K562 (cell line): Measurements from ENCODE around the gene OSGEPL1. TPM values are rescaled to one million over a fixed set of nuclear protein-coding genes. Genes with fewer than 3 reads are reported as not detected.
A peak's percentile ranks its signal among the peaks of the same experiment; 100 is the strongest.

ENCODE experiments used
- ADNP ChIP-seq: fragments of 200-800 bp; sonication (Bioruptor generic); IDR thresholded peaks from 2 replicates; pipeline ENCODE4 v1.6.1; 2016; ENCODE audit warnings: missing genetic modification characterization, missing compliant biosample characterization
- BCOR ChIP-seq: fragments of 450-650 bp; IDR thresholded peaks from 2 replicates; pipeline ENCODE4 v1.6.1; 2016
- CBFA2T3 ChIP-seq: fragments of 450-650 bp; IDR thresholded peaks from 2 replicates; pipeline ENCODE4 v1.6.1; 2017
- DMBX1 ChIP-seq: fragments of 250-450 bp; sonication (Bioruptor Pico); IDR thresholded peaks from 2 replicates; pipeline ENCODE4 v1.8.0; 2022; ENCODE audit warnings: inconsistent platforms, mild to moderate bottlenecking, moderate library complexity, borderline replicate concordance
- E2F3 ChIP-seq: fragments of 250-450 bp; sonication (Bioruptor Pico); IDR thresholded peaks from 2 replicates; pipeline ENCODE4 v1.4.0; 2020; ENCODE audit warnings: mild to moderate bottlenecking
- EGR1 ChIP-seq: fragments of 450-650 bp; conservative IDR thresholded peaks from 2 replicates; pipeline ENCODE4 v1.6.1; 2017; ENCODE audit warnings: mild to moderate bottlenecking
- ELF1 ChIP-seq: fragments of 200-800 bp; sonication (Bioruptor generic); IDR thresholded peaks from 2 replicates; pipeline ENCODE4 v1.6.1; 2016; ENCODE audit warnings: missing genetic modification characterization, missing compliant biosample characterization
- ESRRA ChIP-seq: fragments of 450-650 bp; IDR thresholded peaks from 2 replicates; pipeline ENCODE4 v1.6.1; 2014; ENCODE audit warnings: low read depth, mild to moderate bottlenecking, moderate library complexity, borderline replicate concordance
- FOS ChIP-seq: IDR thresholded peaks from 3 replicates; pipeline ENCODE4 v1.6.1; 2011; ENCODE audit not compliant: insufficient read length; ENCODE audit errors: extremely low read depth
- HDAC2 ChIP-seq: fragments of 450-650 bp; IDR thresholded peaks from 2 replicates; pipeline ENCODE4 v1.6.1; 2016; ENCODE audit warnings: mild to moderate bottlenecking
- HNRNPLL ChIP-seq: fragments of 200-400 bp; formaldehyde crosslinking; IDR thresholded peaks from 2 replicates; pipeline ENCODE4 v1.6.1; 2017; ENCODE audit warnings: low read length, low read depth, mild to moderate bottlenecking; ENCODE audit not compliant: poor library complexity, severe bottlenecking
- NCOR1 ChIP-seq: fragments of 450-650 bp; IDR thresholded peaks from 2 replicates; pipeline ENCODE4 v1.6.1; 2016; ENCODE audit warnings: mild to moderate bottlenecking, moderate library complexity
- PHB ChIP-seq: fragments of 250-450 bp; sonication (Bioruptor Pico); IDR thresholded peaks from 2 replicates; pipeline ENCODE4 v1.5.0; 2021
- PHF21A ChIP-seq: fragments of 450-650 bp; IDR thresholded peaks from 2 replicates; pipeline ENCODE4 v1.6.1; 2017; ENCODE audit warnings: low read depth, borderline replicate concordance
- PURB ChIP-seq: sonication (generic); formaldehyde crosslinking; IDR thresholded peaks from 2 replicates; pipeline ENCODE4 v1.9.0; 2021; ENCODE audit warnings: low read depth, mild to moderate bottlenecking, missing genetic modification reagents
- RFX7 ChIP-seq: fragments of 250-450 bp; sonication (Bioruptor Pico); IDR thresholded peaks from 2 replicates; pipeline ENCODE4 v1.5.1; 2021; ENCODE audit warnings: mild to moderate bottlenecking
- SMAD4 ChIP-seq: fragments of 250-450 bp; sonication (Bioruptor Pico); conservative IDR thresholded peaks from 2 replicates; pipeline ENCODE4 v1.8.0; 2021; ENCODE audit warnings: inconsistent platforms, mild to moderate bottlenecking, moderate library complexity
- SMARCA4 ChIP-seq: fragments of 450-650 bp; IDR thresholded peaks from 2 replicates; pipeline ENCODE4 v1.6.1; 2016
- SMARCE1 ChIP-seq: fragments of 450-650 bp; IDR thresholded peaks from 2 replicates; pipeline ENCODE4 v1.7.1; 2016; ENCODE audit warnings: mild to moderate bottlenecking
- TAF1 ChIP-seq: IDR thresholded peaks from 2 replicates; pipeline ENCODE4 v1.6.1; 2011; ENCODE audit warnings: mild to moderate bottlenecking, low read length, moderate library complexity; ENCODE audit not compliant: insufficient read depth, control insufficient read depth, severe bottlenecking; ENCODE audit errors: extremely low read depth
- U2AF2 ChIP-seq: fragments of 200-400 bp; formaldehyde crosslinking; optimal IDR thresholded peaks from 2 replicates; pipeline ENCODE3; 2017; ENCODE audit warnings: low read depth, mild to moderate bottlenecking, low read length
- ZBTB1 ChIP-seq: sonication (generic); formaldehyde crosslinking; IDR thresholded peaks from 2 replicates; pipeline ENCODE4 v1.8.1; 2023; ENCODE audit warnings: missing genetic modification reagents, low read depth, mild to moderate bottlenecking, borderline replicate concordance
- ZKSCAN1 ChIP-seq: fragments of 150-350 bp; IDR thresholded peaks from 2 replicates; pipeline ENCODE4 v1.6.1; 2016; ENCODE audit warnings: low read depth, low read length
- ZNF311 ChIP-seq: fragments of 250-450 bp; sonication (Bioruptor Pico); IDR thresholded peaks from 2 replicates; pipeline ENCODE4 v1.4.0; 2020; ENCODE audit warnings: mild to moderate bottlenecking, moderate library complexity
- polyA plus RNA-seq, 8 experiments: library from polyadenylated mRNA; depleted of rRNA in 4 of 8; stranded (reverse) in 5 of 8; unstranded in 3 of 8; fragments of >200 nt; fragmentation: Nextera tagmentation in 2 of 8; fragmentation: Illumina TruSeq in 1 of 8; extraction: Ambion mirVana in 2 of 8; extraction: Trizol in 1 of 8; gene quantifications; 2 replicates each; pipeline versions ENCODE4 v1.2.1 to v1.2.3, GENCODE V29; 2011 to 2014; ENCODE audit warnings: inconsistent platforms in 1 of 8, missing spikeins in 1 of 8
- total RNA-seq, 7 experiments: library from RNA; depleted of rRNA in 6 of 7; stranded (reverse); fragments of >200 nt in 6 of 7; fragmentation: Illumina TruSeq in 2 of 7; extraction: Trizol in 2 of 7; gene quantifications; 2 replicates each; pipeline versions ENCODE4 v1.2.1 to v1.2.3, GENCODE V29; 2011 to 2021; ENCODE audit warnings: low replicate concordance in 1 of 7
- TF ChIP-seq, protein P1 (sequence below): IDR thresholded peaks from 2 replicates; pipeline ENCODE4 v1.6.1; 2012; ENCODE audit warnings: low read depth, low read length, improper control_type of control experiment, borderline replicate concordance
- TF ChIP-seq, protein P2 (sequence below): fragments of 450-650 bp; formaldehyde crosslinking; IDR thresholded peaks from 2 replicates; pipeline ENCODE4 v1.4.0; 2020; ENCODE audit warnings: mild to moderate bottlenecking, mixed read lengths
- TF ChIP-seq, protein P3 (sequence below): fragments of 250-450 bp; sonication (Bioruptor Pico); IDR thresholded peaks from 2 replicates; pipeline ENCODE4 v1.8.0; 2021; ENCODE audit warnings: borderline replicate concordance, mild to moderate bottlenecking, moderate library complexity; ENCODE audit not compliant: poor library complexity, severe bottlenecking

The OSGEPL1 gene
- total and polyA plus RNA-seq, 9 of the 15 experiments (the other 6 are each of a cell fraction or from before 2014, with no cell fraction given), result 2.5 to 10.8 (median 6.5) TPM

DNA sequence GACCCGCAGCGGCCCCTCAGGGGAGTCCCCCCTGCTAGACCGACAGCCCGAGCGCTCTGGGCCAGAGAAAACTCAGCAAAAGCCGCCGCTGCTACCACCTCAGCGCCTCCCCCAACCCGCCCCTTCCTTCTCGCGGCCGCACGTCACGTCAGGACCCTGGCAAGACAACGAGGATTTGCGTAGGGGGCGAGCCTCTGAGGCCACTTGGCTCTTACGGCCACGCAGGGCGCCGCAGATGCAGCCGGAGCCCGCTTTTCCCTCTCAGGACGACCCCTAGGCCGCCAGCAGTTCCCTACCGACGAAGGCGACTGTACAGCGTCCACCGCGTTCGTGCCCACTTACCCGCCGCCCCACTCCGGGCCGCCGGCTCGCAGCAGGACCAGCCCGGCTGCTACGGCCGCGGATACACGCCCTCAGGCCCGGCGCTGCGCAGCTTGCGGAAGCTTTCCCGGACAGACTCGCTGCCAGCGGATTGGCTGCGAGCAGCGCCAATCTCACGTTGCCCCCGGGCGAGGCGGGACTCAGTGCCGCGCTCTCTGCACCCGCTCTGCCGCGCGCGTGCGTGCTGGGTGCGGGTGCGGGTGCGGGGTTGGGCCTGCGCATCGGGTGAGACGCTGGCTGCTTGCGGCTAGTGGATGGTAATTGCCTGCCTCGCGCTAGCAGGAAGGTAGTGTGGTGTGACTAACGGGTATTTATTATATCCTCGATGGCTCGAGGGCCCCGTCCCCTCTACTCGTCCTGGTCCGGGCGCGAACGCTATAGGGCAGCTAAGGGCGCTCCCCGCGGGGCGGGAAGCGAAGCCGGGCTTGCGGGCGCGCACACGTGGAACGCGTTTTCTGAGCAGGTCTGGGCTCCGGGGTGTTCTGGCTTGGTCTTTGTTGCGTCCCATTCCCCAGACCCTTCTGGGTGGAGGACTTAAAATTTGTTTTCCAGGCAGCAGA, 21.6 kb upstream of the OSGEPL1 start, which contains the start of the genes ORMDL1 and PMS1 (continued):
- TF ChIP-seq TAF1 (peak; percentile 37), ELF1 (0 out of 2 replicates have a peak, but pooled peaks have one; percentile 24), FOS (peak; percentile 65), NCOR1 (no peak; the same call in 1 of the 2 replicates), ADNP (tag) (no peak), ZBTB1 (CRISPR knock-in tag) (peak; percentile 94), SMAD4 (CRISPR knock-in tag) (no peak), BCOR (no peak), RFX7 (CRISPR knock-in tag) (no peak), PURB (CRISPR knock-in tag) (no peak), E2F3 (CRISPR knock-in tag) (0 out of 2 replicates have a peak, but pooled peaks have one; percentile 24), EGR1 (no peak; the same call in none of the 2 replicates), U2AF2 (no peak), SMARCE1 (no peak), HNRNPLL (peak; percentile 100), DMBX1 (CRISPR knock-in tag) (no peak), CBFA2T3 (no peak), SMARCA4 (no peak), PHB (CRISPR knock-in tag) (no peak), PHF21A (no peak), ESRRA (peak; percentile 38; the same call in 1 of the 2 replicates), ZKSCAN1 (no peak), ZNF311 (CRISPR knock-in tag) (no peak), HDAC2 (no peak; the same call in 1 of the 2 replicates)
- TF ChIP-seq, protein P1, sequence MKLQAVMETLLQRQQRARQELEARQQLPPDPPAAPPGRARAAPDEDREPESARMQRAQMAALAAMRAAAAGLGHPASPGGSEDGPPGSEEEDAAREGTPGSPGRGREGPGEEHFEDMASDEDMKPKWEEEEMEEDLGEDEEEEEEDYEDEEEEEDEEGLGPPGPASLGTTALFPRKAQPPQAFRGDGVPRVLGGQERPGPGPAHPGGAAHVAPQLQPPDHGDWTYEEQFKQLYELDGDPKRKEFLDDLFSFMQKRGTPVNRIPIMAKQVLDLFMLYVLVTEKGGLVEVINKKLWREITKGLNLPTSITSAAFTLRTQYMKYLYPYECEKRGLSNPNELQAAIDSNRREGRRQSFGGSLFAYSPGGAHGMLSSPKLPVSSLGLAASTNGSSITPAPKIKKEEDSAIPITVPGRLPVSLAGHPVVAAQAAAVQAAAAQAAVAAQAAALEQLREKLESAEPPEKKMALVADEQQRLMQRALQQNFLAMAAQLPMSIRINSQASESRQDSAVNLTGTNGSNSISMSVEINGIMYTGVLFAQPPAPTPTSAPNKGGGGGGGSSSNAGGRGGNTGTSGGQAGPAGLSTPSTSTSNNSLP, result no peak
- TF ChIP-seq, protein P2, sequence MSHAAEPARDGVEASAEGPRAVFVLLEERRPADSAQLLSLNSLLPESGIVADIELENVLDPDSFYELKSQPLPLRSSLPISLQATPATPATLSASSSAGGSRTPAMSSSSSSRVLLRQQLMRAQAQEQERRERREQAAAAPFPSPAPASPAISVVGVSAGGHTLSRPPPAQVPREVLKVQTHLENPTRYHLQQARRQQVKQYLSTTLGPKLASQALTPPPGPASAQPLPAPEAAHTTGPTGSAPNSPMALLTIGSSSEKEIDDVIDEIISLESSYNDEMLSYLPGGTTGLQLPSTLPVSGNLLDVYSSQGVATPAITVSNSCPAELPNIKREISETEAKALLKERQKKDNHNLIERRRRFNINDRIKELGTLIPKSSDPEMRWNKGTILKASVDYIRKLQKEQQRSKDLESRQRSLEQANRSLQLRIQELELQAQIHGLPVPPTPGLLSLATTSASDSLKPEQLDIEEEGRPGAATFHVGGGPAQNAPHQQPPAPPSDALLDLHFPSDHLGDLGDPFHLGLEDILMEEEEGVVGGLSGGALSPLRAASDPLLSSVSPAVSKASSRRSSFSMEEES (CRISPR knock-in tag), result no peak
- TF ChIP-seq, protein P3, sequence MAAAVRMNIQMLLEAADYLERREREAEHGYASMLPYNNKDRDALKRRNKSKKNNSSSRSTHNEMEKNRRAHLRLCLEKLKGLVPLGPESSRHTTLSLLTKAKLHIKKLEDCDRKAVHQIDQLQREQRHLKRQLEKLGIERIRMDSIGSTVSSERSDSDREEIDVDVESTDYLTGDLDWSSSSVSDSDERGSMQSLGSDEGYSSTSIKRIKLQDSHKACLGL, result no peak
